Measurements from ENCODE around the gene MBLAC2.

DNA sequence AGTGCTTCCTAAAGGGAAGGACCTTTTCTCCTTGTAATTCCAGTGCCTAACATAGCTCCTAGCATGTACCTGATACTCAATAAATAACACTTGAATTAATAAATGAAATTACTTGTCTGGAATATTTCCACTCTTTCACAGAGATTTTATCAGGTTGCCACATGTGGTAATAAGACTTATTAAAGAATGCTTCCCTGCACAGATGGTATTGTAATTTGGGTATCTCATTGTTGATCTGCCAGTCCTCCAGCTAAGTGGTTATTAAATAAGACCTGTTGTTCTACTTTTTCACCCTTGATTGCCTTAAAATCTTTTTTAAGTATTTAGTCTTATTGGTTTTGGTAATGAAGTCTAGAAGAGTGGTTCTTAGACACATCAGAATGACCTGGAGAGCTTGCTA, 36.9 kb downstream of the MBLAC2 start:
- no peak for TF ChIP-seq EZH2phosphoT487 (IDR thresholded peaks at IDR 0.05; ENCODE audit: insufficient read depth, low read depth)
- no peak for TF ChIP-seq EZH2 (IDR thresholded peaks at IDR 0.05; ENCODE audit: insufficient read depth, poor library complexity, severe bottlenecking)
